ENCODE data around the gene RTN3.

DNA sequence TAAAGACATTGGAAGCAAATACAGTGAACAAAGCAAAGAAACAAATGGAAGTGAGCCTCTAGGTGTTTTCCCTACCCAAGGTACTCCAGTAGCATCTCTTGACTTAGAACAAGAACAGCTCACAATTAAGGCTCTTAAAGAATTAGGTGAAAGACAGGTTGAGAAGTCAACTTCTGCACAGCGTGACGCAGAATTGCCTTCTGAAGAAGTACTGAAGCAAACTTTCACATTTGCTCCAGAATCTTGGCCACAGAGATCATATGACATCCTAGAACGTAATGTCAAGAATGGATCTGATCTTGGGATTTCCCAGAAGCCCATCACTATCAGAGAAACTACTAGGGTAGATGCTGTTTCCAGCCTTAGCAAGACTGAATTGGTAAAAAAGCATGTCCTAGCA lies 39.3 kb downstream of the RTN3 start:
- TF ChIP-seq, protein P1, sequence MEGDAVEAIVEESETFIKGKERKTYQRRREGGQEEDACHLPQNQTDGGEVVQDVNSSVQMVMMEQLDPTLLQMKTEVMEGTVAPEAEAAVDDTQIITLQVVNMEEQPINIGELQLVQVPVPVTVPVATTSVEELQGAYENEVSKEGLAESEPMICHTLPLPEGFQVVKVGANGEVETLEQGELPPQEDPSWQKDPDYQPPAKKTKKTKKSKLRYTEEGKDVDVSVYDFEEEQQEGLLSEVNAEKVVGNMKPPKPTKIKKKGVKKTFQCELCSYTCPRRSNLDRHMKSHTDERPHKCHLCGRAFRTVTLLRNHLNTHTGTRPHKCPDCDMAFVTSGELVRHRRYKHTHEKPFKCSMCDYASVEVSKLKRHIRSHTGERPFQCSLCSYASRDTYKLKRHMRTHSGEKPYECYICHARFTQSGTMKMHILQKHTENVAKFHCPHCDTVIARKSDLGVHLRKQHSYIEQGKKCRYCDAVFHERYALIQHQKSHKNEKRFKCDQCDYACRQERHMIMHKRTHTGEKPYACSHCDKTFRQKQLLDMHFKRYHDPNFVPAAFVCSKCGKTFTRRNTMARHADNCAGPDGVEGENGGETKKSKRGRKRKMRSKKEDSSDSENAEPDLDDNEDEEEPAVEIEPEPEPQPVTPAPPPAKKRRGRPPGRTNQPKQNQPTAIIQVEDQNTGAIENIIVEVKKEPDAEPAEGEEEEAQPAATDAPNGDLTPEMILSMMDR (IDR thresholded peaks at IDR 0.05): no peak
- TF ChIP-seq POLR2A (IDR thresholded peaks at IDR 0.05): no peak
